T-helper 2 cell treated with Interferon-gamma antibody and Interleukin-4, amounts not matched to agents 5 μg/mL and 100 μg/mL, for 36 hours (primary cell): ENCODE results near the gene IQCK.

Source experiments
- DNase-seq: peaks from one replicate; pipeline ENCODE4 v3.0.0; 2021; ENCODE audit warnings: low spot score
- H3K27ac Mint-ChIP-seq: one replicate; pipeline ENCODE4 v1.8.0; 2021; ENCODE audit warnings: mild to moderate bottlenecking, mixed read lengths
- H3K27me3 Mint-ChIP-seq: one replicate; pipeline ENCODE4 v1.8.0; 2021; ENCODE audit warnings: low read depth, mixed read lengths
- H3K36me3 Mint-ChIP-seq: one replicate; pipeline ENCODE4 v1.8.0; 2021; ENCODE audit warnings: low read depth, mixed read lengths
- H3K4me1 Mint-ChIP-seq: one replicate; pipeline ENCODE4 v1.8.0; 2021; ENCODE audit warnings: low read depth, mixed read lengths
- H3K4me3 Mint-ChIP-seq: one replicate; pipeline ENCODE4 v1.8.0; 2022; ENCODE audit warnings: mild to moderate bottlenecking, moderate library complexity, mixed read lengths
- H3K9me3 Mint-ChIP-seq: one replicate; pipeline ENCODE4 v1.8.0; 2021; ENCODE audit warnings: mixed read lengths

Gene IQCK

DNA sequence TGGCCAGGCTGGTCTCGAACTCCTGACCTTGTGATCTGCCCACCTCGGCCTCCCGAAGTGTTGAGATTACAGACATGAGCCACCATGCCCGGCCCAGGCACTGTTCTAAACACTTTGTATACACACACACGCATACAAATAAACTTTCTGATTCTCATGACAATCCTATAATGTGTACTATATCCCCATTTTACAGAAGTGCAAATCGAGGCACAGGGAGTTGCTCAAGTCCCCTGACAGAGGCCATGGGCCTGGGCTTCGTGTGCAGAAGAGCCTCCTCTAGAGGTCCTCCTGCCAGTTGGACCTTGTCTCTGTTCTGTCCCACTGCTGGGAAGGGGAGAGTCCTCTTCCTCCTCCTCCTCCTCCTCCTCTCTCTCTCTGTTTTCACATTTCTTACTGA lies 176.5 kb downstream of the IQCK start:
- Mint-ChIP-seq H3K9me3 (no peaks in the 10 kb centered on the region), H3K4me1 (no peaks in the 10 kb centered on the region), H3K27ac (no peak overlapping the region), H3K36me3 (no peaks in the 10 kb centered on the region), H3K4me3 (no peak overlapping the region), H3K27me3 (peaks cover 3% of the 10 kb centered on the region)
- no peak for DNase-seq

DNA sequence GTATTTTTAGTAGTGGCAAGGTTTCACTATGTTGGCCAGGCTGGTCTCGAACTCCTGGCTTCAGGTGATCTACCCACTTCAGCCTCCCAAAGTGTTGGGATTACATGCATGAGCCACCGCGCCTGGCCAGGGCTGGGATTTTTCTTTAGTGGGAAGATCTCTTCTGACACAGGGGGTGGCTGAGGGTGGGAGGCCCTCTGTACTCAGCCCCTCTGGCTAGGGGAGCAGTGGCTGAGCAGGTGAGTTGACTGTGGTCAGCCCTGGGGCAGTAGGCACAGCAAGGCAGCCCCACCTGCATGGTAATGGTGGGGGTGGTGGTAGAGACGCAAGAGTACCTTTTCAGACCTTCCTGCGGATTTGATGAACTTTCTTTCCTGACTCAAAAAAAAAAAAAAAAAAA lies 178.9 kb downstream of the IQCK start:
- no peak for DNase-seq
- Mint-ChIP-seq H3K4me3 (no peak overlapping the region), H3K9me3 (no peaks in the 10 kb centered on the region), H3K36me3 (no peaks in the 10 kb centered on the region), H3K27me3 (peaks cover 3% of the 10 kb centered on the region), H3K4me1 (no peaks in the 10 kb centered on the region), H3K27ac (no peak overlapping the region)

DNA sequence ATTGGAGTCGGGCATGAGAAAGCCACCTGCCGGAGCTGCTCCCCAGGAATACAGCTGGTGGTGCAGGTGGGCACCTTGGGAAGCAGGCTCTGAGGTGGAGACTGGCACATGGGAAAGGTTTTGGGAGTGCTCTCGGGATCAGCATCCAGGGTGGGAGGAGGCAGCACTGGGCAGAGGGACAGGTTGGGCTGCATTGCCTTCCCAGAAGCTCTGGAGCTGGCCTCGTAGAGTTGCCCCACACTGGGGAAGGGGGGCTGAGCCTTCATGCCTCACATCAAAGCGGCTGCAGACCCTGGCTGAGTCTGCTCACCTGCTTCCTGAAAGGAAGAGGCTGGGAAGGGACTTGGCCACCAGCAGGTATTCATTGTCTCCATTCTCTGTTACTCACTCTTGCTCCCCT lies 180.1 kb downstream of the IQCK start:
- no peaks in the 10 kb centered on the region for H3K9me3 Mint-ChIP-seq
- H3K27me3 Mint-ChIP-seq: peaks cover 3% of the 10 kb centered on the region
- no peak for DNase-seq
- no peaks in the 10 kb centered on the region for H3K36me3 Mint-ChIP-seq
- no peaks in the 10 kb centered on the region for H3K4me1 Mint-ChIP-seq
- H3K4me3 Mint-ChIP-seq: no peak overlapping the region
- no peak overlapping the region for H3K27ac Mint-ChIP-seq

DNA sequence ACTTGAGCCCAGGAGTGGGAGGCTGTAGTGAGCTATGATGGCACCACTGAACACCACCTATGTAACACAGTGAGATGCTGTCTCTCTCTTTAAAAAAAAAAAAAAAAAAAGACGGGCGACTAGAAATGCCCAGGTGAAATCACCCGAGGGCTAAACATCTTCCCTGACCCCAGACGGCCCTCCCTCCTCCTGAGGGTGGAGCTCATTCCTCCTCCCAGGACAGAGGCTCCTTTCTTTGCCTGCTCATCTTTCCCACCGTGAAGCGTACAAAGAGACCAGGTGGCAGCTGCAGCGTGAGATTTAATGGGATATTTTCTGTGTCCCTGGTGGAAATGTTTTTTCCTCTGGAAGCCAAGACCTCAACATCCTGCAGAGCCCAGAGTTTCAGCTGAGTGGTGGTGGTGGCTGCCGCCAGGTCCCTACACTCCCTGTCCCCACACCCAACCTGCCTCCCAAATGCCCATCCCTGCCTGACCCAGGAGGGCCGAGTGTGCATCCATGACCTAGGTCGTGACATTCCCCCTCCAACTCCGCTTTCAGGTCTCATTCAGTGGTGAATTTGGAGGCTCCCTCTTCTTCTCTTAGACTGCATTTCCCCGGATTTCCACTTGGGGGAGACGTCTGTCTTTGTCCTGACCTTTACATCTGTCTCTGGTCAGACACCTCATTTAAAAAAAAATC lies 181.0 kb downstream of the IQCK start:
- peak; percentile 21 for DNase-seq
- Mint-ChIP-seq H3K4me1 (no peaks in the 10 kb centered on the region), H3K36me3 (no peaks in the 10 kb centered on the region)

DNA sequence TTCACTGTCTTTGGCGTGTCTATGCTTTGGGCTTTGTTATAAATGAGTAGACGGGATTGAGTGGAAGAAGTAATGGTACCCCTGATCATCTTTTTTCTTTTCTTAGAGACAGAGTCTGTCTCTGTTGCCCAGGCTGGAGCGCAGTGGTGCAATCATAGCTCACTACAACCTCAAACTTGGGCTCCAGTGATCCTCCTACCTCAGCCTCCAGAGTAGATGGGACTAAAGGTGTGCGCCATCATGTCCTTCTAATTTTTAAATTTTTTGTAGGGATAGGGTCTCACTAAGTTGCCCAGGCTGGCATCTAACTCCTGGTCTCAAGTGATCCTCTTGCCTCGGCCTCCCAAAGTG lies 181.5 kb downstream of the IQCK start:
- no peak for DNase-seq
- no peaks in the 10 kb centered on the region for H3K36me3 Mint-ChIP-seq
- no peaks in the 10 kb centered on the region for H3K4me1 Mint-ChIP-seq
- H3K27ac Mint-ChIP-seq: no peak overlapping the region
- H3K27me3 Mint-ChIP-seq: peaks cover 3% of the 10 kb centered on the region
- H3K4me3 Mint-ChIP-seq: no peak overlapping the region
- no peaks in the 10 kb centered on the region for H3K9me3 Mint-ChIP-seq

More for the DNA sequence above, 181.0 kb downstream of the IQCK start:
- Mint-ChIP-seq H3K4me3 (no peak overlapping the region), H3K27ac (no peak overlapping the region), H3K9me3 (no peaks in the 10 kb centered on the region), H3K27me3 (peaks cover 3% of the 10 kb centered on the region)

DNA sequence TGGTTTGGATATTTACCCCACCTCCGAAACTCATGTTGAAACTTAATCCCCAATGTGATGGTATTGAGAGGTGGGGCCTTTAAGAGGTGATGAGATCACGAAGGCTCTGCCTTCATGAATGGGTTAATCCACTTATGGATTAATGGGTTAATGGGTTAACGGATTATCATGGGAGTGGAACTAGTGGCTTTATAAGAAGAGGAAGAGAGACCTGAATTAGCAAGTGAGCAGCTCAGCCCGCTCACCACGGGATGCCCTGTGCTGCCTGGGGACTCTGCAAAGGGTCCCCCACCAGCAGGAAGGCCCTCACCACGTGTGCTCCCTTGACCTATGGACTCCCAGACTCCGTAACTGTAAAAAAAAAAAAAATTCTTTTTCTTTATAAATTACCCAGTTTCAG lies 183.1 kb downstream of the IQCK start:
- Mint-ChIP-seq H3K9me3 (no peaks in the 10 kb centered on the region), H3K36me3 (no peaks in the 10 kb centered on the region), H3K4me3 (no peak overlapping the region), H3K27me3 (peaks cover 3% of the 10 kb centered on the region), H3K4me1 (no peaks in the 10 kb centered on the region), H3K27ac (no peak overlapping the region)
- DNase-seq: no peak

DNA sequence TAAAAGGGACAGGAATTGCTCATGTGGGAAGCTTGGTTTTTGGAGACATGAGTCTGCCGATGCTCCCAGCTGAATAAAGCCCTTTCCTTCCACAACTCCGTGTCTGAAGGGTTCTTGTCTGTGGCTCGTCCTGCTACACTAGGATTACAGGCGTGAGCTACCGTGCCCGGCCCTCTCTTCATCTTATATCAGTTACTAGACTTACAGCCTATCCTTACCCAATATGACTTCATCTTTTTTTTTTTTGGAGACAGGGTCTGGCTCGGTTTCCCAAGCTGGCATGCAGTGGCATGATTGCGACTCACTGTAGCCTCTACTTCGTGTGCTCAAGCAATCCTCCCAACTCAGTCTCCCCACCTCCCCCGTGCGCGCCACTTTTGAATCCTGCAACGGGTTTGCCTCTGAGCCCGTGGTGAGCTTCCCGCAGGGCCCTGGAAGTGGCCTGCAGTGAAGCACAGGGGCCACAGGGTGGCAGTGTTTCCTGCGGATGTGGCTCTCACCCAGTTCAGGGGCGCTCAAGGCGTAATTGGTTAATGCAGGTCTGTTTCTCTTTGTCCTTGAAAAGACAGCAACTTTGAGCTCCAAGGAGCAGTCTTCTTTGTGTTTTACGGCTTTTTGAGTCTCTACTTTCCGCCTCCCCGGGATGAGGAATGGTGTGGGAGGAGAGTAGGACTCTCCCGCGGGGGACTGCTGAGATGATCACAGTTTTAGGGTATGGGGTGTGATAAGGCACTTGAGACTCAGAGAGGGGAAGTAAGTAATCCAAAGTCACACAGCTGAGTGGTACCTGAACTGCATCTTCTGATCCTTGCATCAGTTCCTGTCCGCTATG lies 189.3 kb downstream of the IQCK start:
- Mint-ChIP-seq H3K4me3 (peak overlapping the region; percentile 36), H3K27me3 (peaks cover 6% of the 10 kb centered on the region), H3K4me1 (peaks cover 3% of the 10 kb centered on the region), H3K27ac (no peak overlapping the region), H3K36me3 (no peaks in the 10 kb centered on the region), H3K9me3 (no peaks in the 10 kb centered on the region)
- peak; percentile 55 for DNase-seq
